HG03457 (cell line): ENCODE results near the gene SF1.

Source experiments
- ATAC-seq: cut with Tn5 transposase; IDR thresholded peaks from one replicate; pipeline ENCODE4 v1.9.1; 2021; ENCODE audit warnings: moderate number of reproducible peaks; ENCODE audit not compliant: unreplicated experiment

SF1 gene

GRCh38 chr11:64784813-64785581 is 6.7 kb upstream of the SF1 start:
- ATAC-seq, result no peak

- ATAC-seq, result peak; percentile 17
Measured at GRCh38 chr11:64778223-64778472, 194 bp downstream of the SF1 start.

- ATAC-seq, result no peak
Measured at GRCh38 chr11:64777449-64778222, 706 bp downstream of the SF1 start.

- ATAC-seq, result no peak
Measured at GRCh38 chr11:64776875-64777274, 1.5 kb downstream of the SF1 start.

GRCh38 chr11:64776425-64776824 is 1.9 kb downstream of the SF1 start:
- no peak for ATAC-seq

- no peak for ATAC-seq
Measured at GRCh38 chr11:64774144-64774543, 4.2 kb downstream of the SF1 start.

GRCh38 chr11:64772303-64773018 is 5.9 kb downstream of the SF1 start:
- no peak for ATAC-seq

GRCh38 chr11:64771861-64772260 is 6.5 kb downstream of the SF1 start:
- no peak for ATAC-seq

- ATAC-seq, result no peak
Measured at GRCh38 chr11:64770120-64770519, 8.2 kb downstream of the SF1 start.

- ATAC-seq, result no peak
Measured at GRCh38 chr11:64769283-64769682, 9.1 kb downstream of the SF1 start.

- no peak for ATAC-seq
Measured at GRCh38 chr11:64768300-64768694, 10.0 kb downstream of the SF1 start.

GRCh38 chr11:64767344-64768299 is 10.7 kb downstream of the SF1 start:
- ATAC-seq, result no peak

- ATAC-seq, result no peak
Measured at GRCh38 chr11:64766881-64767280, 11.5 kb downstream of the SF1 start.

GRCh38 chr11:64765851-64766665 is 12.3 kb downstream of the SF1 start:
- no peak for ATAC-seq

GRCh38 chr11:64765291-64765850 is 13.0 kb downstream of the SF1 start:
- no peak for ATAC-seq

- ATAC-seq, result no peak
Measured at GRCh38 chr11:64764753-64765152, 13.6 kb downstream of the SF1 start.

GRCh38 chr11:64764040-64764611 is 14.2 kb downstream of the SF1 start:
- no peak for ATAC-seq

- ATAC-seq, result no peak
Measured at GRCh38 chr11:64763526-64764039, 14.8 kb downstream of the SF1 start.
